Measurements from ENCODE around the gene NLK.
A peak's percentile ranks its signal among the peaks of the same experiment; 100 is the strongest.

Gene NLK

GRCh38 chr17:28041068-28041843 lies 1.2 kb upstream of the NLK start:
- DNase-seq (ENCODE audit: insufficient read length) (peak; percentile 93), FAIRE-seq (peak; percentile 97)
- TF ChIP-seq TAF1 (IDR thresholded peaks at IDR 0.05; ENCODE audit: borderline replicate concordance, low read depth, low read length), result peak; percentile 74; the same call in 1 of the 2 replicates
- TF ChIP-seq POLR2AphosphoS5 (IDR thresholded peaks at IDR 0.05; ENCODE audit: low read depth, low read length), result peak; percentile 61; the same call in 1 of the 2 replicates
- peak; percentile 84 for TF ChIP-seq POLR2A (IDR thresholded peaks at IDR 0.05; ENCODE audit: low read depth, low read length)

- no peak for TF ChIP-seq POLR2A (IDR thresholded peaks at IDR 0.05; ENCODE audit: low read depth, low read length)
- TF ChIP-seq POLR2AphosphoS5 (IDR thresholded peaks at IDR 0.05; ENCODE audit: low read depth, low read length), result 0 out of 2 replicates have a peak, but pooled peaks have one; percentile 8
- TF ChIP-seq TAF1 (IDR thresholded peaks at IDR 0.05; ENCODE audit: borderline replicate concordance, low read depth, low read length), result no peak
- FAIRE-seq, result no peak
- no peak for DNase-seq (ENCODE audit: insufficient read length)
Measured at GRCh38 chr17:28041844-28042656, 427 bp upstream of the NLK start.

- no peak for FAIRE-seq
- no peak for TF ChIP-seq POLR2A (IDR thresholded peaks at IDR 0.05; ENCODE audit: low read depth, low read length)
- no peak for TF ChIP-seq POLR2AphosphoS5 (IDR thresholded peaks at IDR 0.05; ENCODE audit: low read depth, low read length)
- no peak for TF ChIP-seq TAF1 (IDR thresholded peaks at IDR 0.05; ENCODE audit: borderline replicate concordance, low read depth, low read length)
- no peak for DNase-seq (ENCODE audit: insufficient read length)
Measured at GRCh38 chr17:28042721-28043291, 329 bp downstream of the NLK start.

GRCh38 chr17:28043296-28043695 lies 819 bp downstream of the NLK start:
- no peak for TF ChIP-seq POLR2A (IDR thresholded peaks at IDR 0.05; ENCODE audit: low read depth, low read length)
- TF ChIP-seq POLR2AphosphoS5 (IDR thresholded peaks at IDR 0.05; ENCODE audit: low read depth, low read length), result no peak
- TF ChIP-seq TAF1 (IDR thresholded peaks at IDR 0.05; ENCODE audit: borderline replicate concordance, low read depth, low read length), result no peak
- DNase-seq (ENCODE audit: insufficient read length) (no peak), FAIRE-seq (no peak)

- DNase-seq (ENCODE audit: insufficient read length) (no peak), FAIRE-seq (no peak)
- no peak for TF ChIP-seq POLR2A (IDR thresholded peaks at IDR 0.05; ENCODE audit: low read depth, low read length)
- no peak for TF ChIP-seq TAF1 (IDR thresholded peaks at IDR 0.05; ENCODE audit: borderline replicate concordance, low read depth, low read length)
- no peak for TF ChIP-seq POLR2AphosphoS5 (IDR thresholded peaks at IDR 0.05; ENCODE audit: low read depth, low read length)
Measured at GRCh38 chr17:28043741-28044140, 1.3 kb downstream of the NLK start.

- DNase-seq (ENCODE audit: insufficient read length), result no peak
- no peak for FAIRE-seq
Measured at GRCh38 chr17:28045304-28045703, 2.8 kb downstream of the NLK start.

GRCh38 chr17:28046034-28046825 lies 3.8 kb downstream of the NLK start:
- no peak for FAIRE-seq
- no peak for TF ChIP-seq POLR2A (IDR thresholded peaks at IDR 0.05; ENCODE audit: low read depth, low read length)
- no peak for TF ChIP-seq POLR2AphosphoS5 (IDR thresholded peaks at IDR 0.05; ENCODE audit: low read depth, low read length)
- no peak for TF ChIP-seq TAF1 (IDR thresholded peaks at IDR 0.05; ENCODE audit: borderline replicate concordance, low read depth, low read length)

More at GRCh38 chr17:28045304-28045703, 2.8 kb downstream of the NLK start:
- TF ChIP-seq POLR2A (IDR thresholded peaks at IDR 0.05; ENCODE audit: low read depth, low read length) (no peak), TAF1 (IDR thresholded peaks at IDR 0.05; ENCODE audit: borderline replicate concordance, low read depth, low read length) (no peak), POLR2AphosphoS5 (IDR thresholded peaks at IDR 0.05; ENCODE audit: low read depth, low read length) (no peak)

GRCh38 chr17:28047806-28048205 lies 5.3 kb downstream of the NLK start:
- DNase-seq (ENCODE audit: insufficient read length), result no peak
- TF ChIP-seq TAF1 (IDR thresholded peaks at IDR 0.05; ENCODE audit: borderline replicate concordance, low read depth, low read length), result no peak
- no peak for TF ChIP-seq POLR2A (IDR thresholded peaks at IDR 0.05; ENCODE audit: low read depth, low read length)
- TF ChIP-seq POLR2AphosphoS5 (IDR thresholded peaks at IDR 0.05; ENCODE audit: low read depth, low read length), result no peak
- no peak for FAIRE-seq

More at GRCh38 chr17:28046034-28046825, 3.8 kb downstream of the NLK start:
- DNase-seq (ENCODE audit: insufficient read length), result no peak

GRCh38 chr17:28049071-28049470 lies 6.6 kb downstream of the NLK start:
- no peak for TF ChIP-seq TAF1 (IDR thresholded peaks at IDR 0.05; ENCODE audit: borderline replicate concordance, low read depth, low read length)
- FAIRE-seq (no peak), DNase-seq (ENCODE audit: insufficient read length) (no peak)

- no peak for TF ChIP-seq TAF1 (IDR thresholded peaks at IDR 0.05; ENCODE audit: borderline replicate concordance, low read depth, low read length)
- TF ChIP-seq POLR2A (IDR thresholded peaks at IDR 0.05; ENCODE audit: low read depth, low read length), result no peak
- TF ChIP-seq POLR2AphosphoS5 (IDR thresholded peaks at IDR 0.05; ENCODE audit: low read depth, low read length), result no peak
- FAIRE-seq (peak; percentile 5), DNase-seq (ENCODE audit: insufficient read length) (no peak)
Measured at GRCh38 chr17:28053044-28053670, 10.7 kb downstream of the NLK start.

Data from GM12892 (cell line).